Measurements from ENCODE around the gene BMPER. TPM values are rescaled to one million over a fixed set of nuclear protein-coding genes. Genes with fewer than 3 reads are reported as not detected.

Gene BMPER
- total RNA-seq, 3 donors from 2014 or later (not counting 1 experiment from before 2014, with no cell fraction given), result 0.32 to 0.64 (median 0.50) TPM

- Histone ChIP-seq H3K4me1 (ENCODE audit: control insufficient read depth, insufficient read depth, low read length) (peaks cover 3% of the 10 kb centered on the region), H3K27ac (ENCODE audit: low read length) (no peak overlapping the region), H3K9me3 (ENCODE audit: control insufficient read depth, insufficient read depth, low read length) (no peaks in the 10 kb centered on the region), H3K4me3 (ENCODE audit: low read length) (no peak overlapping the region), H3K27me3 (ENCODE audit: control insufficient read depth, insufficient read depth, low read length) (peaks cover 23% of the 10 kb centered on the region), H3K36me3 (ENCODE audit: control insufficient read depth, insufficient read depth, low read length) (no peaks in the 10 kb centered on the region)
- Mint-ChIP-seq H3K36me3 (no peaks in the 10 kb centered on the region), H3K27me3 (ENCODE audit: low read depth in 2 of 2) (peaks cover 35 to 69% of the 10 kb centered on the region in 2 donors), H3K9me3 (no peaks in the 10 kb centered on the region), H3K4me3 (no peak overlapping the region), H3K27ac (no peak overlapping the region), H3K4me1 (no peaks in the 10 kb centered on the region)
- DNase-seq (no peak), ATAC-seq (no peak)
- TF ChIP-seq CTCF (IDR thresholded peaks at IDR 0.05), result no peak
- WGBS (ENCODE audit: insufficient coverage), result 90% methylated on average over 2 of the region's 2 CpGs
- intact Hi-C loops (cut with micrococcal nuclease), result no loop called here
Measured at GRCh38 chr7:33909755-33910154, 4.4 kb downstream of the BMPER start.

- H3K4me3 Mint-ChIP-seq, result no peak overlapping the region
Measured at GRCh38 chr7:33910756-33911155, 5.4 kb downstream of the BMPER start.

GRCh38 chr7:33916357-33917081 is 11.2 kb downstream of the BMPER start:
- no peak overlapping the region for H3K27ac ChIP-seq (ENCODE audit: low read length)
- peaks cover 5 to 32% of the 10 kb centered on the region in 2 donors for H3K27me3 Mint-ChIP-seq (ENCODE audit: low read depth in 2 of 2)
- no peaks in the 10 kb centered on the region for H3K9me3 ChIP-seq (ENCODE audit: control insufficient read depth, insufficient read depth, low read length)
- no peaks in the 10 kb centered on the region for H3K27me3 ChIP-seq (ENCODE audit: control insufficient read depth, insufficient read depth, low read length)
- H3K36me3 ChIP-seq (ENCODE audit: control insufficient read depth, insufficient read depth, low read length), result no peaks in the 10 kb centered on the region
- H3K4me3 Mint-ChIP-seq, result no peak overlapping the region
- H3K9me3 Mint-ChIP-seq, result no peaks in the 10 kb centered on the region
- intact Hi-C loops (cut with micrococcal nuclease), result no loop called here
- no peak for TF ChIP-seq CTCF (IDR thresholded peaks at IDR 0.05)
- H3K4me1 Mint-ChIP-seq, result no peaks in the 10 kb centered on the region
- WGBS (ENCODE audit: insufficient coverage), result 91% methylated on average over 5 of the region's 5 CpGs
- ATAC-seq (no peak), DNase-seq (no peak)
- H3K27ac Mint-ChIP-seq, result no peak overlapping the region
- H3K4me1 ChIP-seq (ENCODE audit: control insufficient read depth, insufficient read depth, low read length), result no peaks in the 10 kb centered on the region
- no peaks in the 10 kb centered on the region for H3K36me3 Mint-ChIP-seq
- no peak overlapping the region for H3K4me3 ChIP-seq (ENCODE audit: low read length)

More at GRCh38 chr7:33910756-33911155, 5.4 kb downstream of the BMPER start:
- peaks cover 35 to 67% of the 10 kb centered on the region in 2 donors for H3K27me3 Mint-ChIP-seq (ENCODE audit: low read depth in 2 of 2)
- H3K36me3 Mint-ChIP-seq, result no peaks in the 10 kb centered on the region
- TF ChIP-seq CTCF (IDR thresholded peaks at IDR 0.05), result no peak
- H3K36me3 ChIP-seq (ENCODE audit: control insufficient read depth, insufficient read depth, low read length), result no peaks in the 10 kb centered on the region
- H3K27ac ChIP-seq (ENCODE audit: low read length), result no peak overlapping the region
- intact Hi-C loops (cut with micrococcal nuclease), result no loop called here
- H3K9me3 Mint-ChIP-seq, result no peaks in the 10 kb centered on the region
- H3K4me3 ChIP-seq (ENCODE audit: low read length), result no peak overlapping the region
- no peaks in the 10 kb centered on the region for H3K4me1 ChIP-seq (ENCODE audit: control insufficient read depth, insufficient read depth, low read length)
- H3K9me3 ChIP-seq (ENCODE audit: control insufficient read depth, insufficient read depth, low read length), result no peaks in the 10 kb centered on the region
- ATAC-seq, result no peak
- no peaks in the 10 kb centered on the region for H3K4me1 Mint-ChIP-seq
- WGBS (ENCODE audit: insufficient coverage), result 81% methylated on average over 2 of the region's 2 CpGs
- peaks cover 23% of the 10 kb centered on the region for H3K27me3 ChIP-seq (ENCODE audit: control insufficient read depth, insufficient read depth, low read length)
- no peak for DNase-seq
- H3K27ac Mint-ChIP-seq, result no peak overlapping the region

GRCh38 chr7:33917661-33918060 is 12.3 kb downstream of the BMPER start:
- H3K4me3 Mint-ChIP-seq, result no peak overlapping the region
- H3K4me3 ChIP-seq (ENCODE audit: low read length), result no peak overlapping the region
- H3K9me3 Mint-ChIP-seq, result no peaks in the 10 kb centered on the region
- H3K36me3 Mint-ChIP-seq, result no peaks in the 10 kb centered on the region
- no peaks in the 10 kb centered on the region for H3K27me3 ChIP-seq (ENCODE audit: control insufficient read depth, insufficient read depth, low read length)
- no peak for TF ChIP-seq CTCF (IDR thresholded peaks at IDR 0.05)
- no peaks in the 10 kb centered on the region for H3K4me1 ChIP-seq (ENCODE audit: control insufficient read depth, insufficient read depth, low read length)
- H3K27ac ChIP-seq (ENCODE audit: low read length), result no peak overlapping the region
- 98% methylated on average over 2 of the region's 3 CpGs for WGBS (ENCODE audit: insufficient coverage)
- no peak for ATAC-seq
- H3K36me3 ChIP-seq (ENCODE audit: control insufficient read depth, insufficient read depth, low read length), result no peaks in the 10 kb centered on the region
- no peaks in the 10 kb centered on the region for H3K4me1 Mint-ChIP-seq
- intact Hi-C loops (cut with micrococcal nuclease), result no loop called here
- H3K27ac Mint-ChIP-seq, result no peak overlapping the region
- peaks cover 10 to 30% of the 10 kb centered on the region in 2 donors for H3K27me3 Mint-ChIP-seq (ENCODE audit: low read depth in 2 of 2)
- DNase-seq, result no peak
- no peaks in the 10 kb centered on the region for H3K9me3 ChIP-seq (ENCODE audit: control insufficient read depth, insufficient read depth, low read length)
